Caco-2 (cell line): ENCODE results near the gene RPS6KA2. TPM values are rescaled to one million over a fixed set of nuclear protein-coding genes. Genes with fewer than 3 reads are reported as not detected.

Source experiments
- BruUV-seq: library from RNA; stranded (reverse); fragments of 400-500 nt; replicated peaks from 2 replicates; lab custom pipeline; 2021; lab: Mats Ljungman, UMichigan
- CTCF ChIA-PET: fragments of 300-600 bp; sonication (Branson Sonifier 250); formaldehyde crosslinking; loops from one replicate; lab custom pipeline; 2022; ENCODE audit warnings: antibody characterized with exemption; lab: Charles Lee
- POLR2A ChIA-PET: fragments of 300-600 bp; sonication (Branson Sonifier 250); formaldehyde crosslinking; loops from one replicate; lab custom pipeline; 2022; ENCODE audit warnings: antibody characterized with exemption; lab: Charles Lee
- DNase-seq, 2 experiments: peaks; one replicate each; pipeline versions ENCODE4 v3.0.0 to v3.0.0-alpha.2; 2020 to 2022
- H3K27me3 ChIP-seq: replicated peaks from 2 replicates; pipeline ENCODE4 v1.6.0; 2011; ENCODE audit warnings: low read length; ENCODE audit not compliant: control insufficient read depth, insufficient read depth
- H3K36me3 ChIP-seq: 2 replicates; pipeline ENCODE4 v1.5.1; 2011; ENCODE audit warnings: low read length; ENCODE audit not compliant: control insufficient read depth, insufficient read depth
- H3K4me1 ChIP-seq: fragments of 250-450 bp; sonication (Bioruptor Pico); 2 replicates; pipeline ENCODE4 v1.5.1; 2020; ENCODE audit warnings: mild to moderate bottlenecking
- H3K4me3 ChIP-seq: 2 replicates; pipeline ENCODE4 v1.5.1; 2011; ENCODE audit warnings: low read depth, mild to moderate bottlenecking, control low read depth, low read length
- H3K9me3 ChIP-seq: fragments of 250-450 bp; sonication (Bioruptor Pico); 2 replicates; pipeline ENCODE4 v1.5.1; 2020; ENCODE audit warnings: mild to moderate bottlenecking, moderate library complexity
- H3K27ac Mint-ChIP-seq: one replicate; pipeline ENCODE4 v1.8.0; 2022; ENCODE audit warnings: mixed read lengths; ENCODE audit not compliant: unreplicated experiment
- H3K27me3 Mint-ChIP-seq: one replicate; pipeline ENCODE4 v1.8.0; 2022; ENCODE audit warnings: mixed read lengths; ENCODE audit not compliant: insufficient read depth, unreplicated experiment
- H3K36me3 Mint-ChIP-seq: one replicate; pipeline ENCODE4 v1.8.0; 2022; ENCODE audit warnings: mild to moderate bottlenecking, mixed read lengths; ENCODE audit not compliant: insufficient read depth, unreplicated experiment
- H3K4me1 Mint-ChIP-seq: one replicate; pipeline ENCODE4 v1.8.0; 2022; ENCODE audit warnings: low read depth, mixed read lengths; ENCODE audit not compliant: unreplicated experiment
- H3K4me3 Mint-ChIP-seq: one replicate; pipeline ENCODE4 v1.8.0; 2022; ENCODE audit warnings: mild to moderate bottlenecking, moderate library complexity, mixed read lengths; ENCODE audit not compliant: unreplicated experiment
- H3K9me3 Mint-ChIP-seq: one replicate; pipeline ENCODE4 v1.8.0; 2022; ENCODE audit warnings: mixed read lengths; ENCODE audit not compliant: unreplicated experiment
- CTCF ChIP-seq, 2 experiments: fragments of 200-600 bp in 1 of 2; IDR thresholded peaks; 1 replicate in 1 of 2; 2 replicates in 1 of 2; pipeline versions ENCODE4 v1.5.1 to v1.8.0; 2011 to 2022; ENCODE audit warnings: antibody characterized with exemption in 1 of 2, control low read depth in 1 of 2, inconsistent platforms in 1 of 2, low read depth in 1 of 2, low read length in 1 of 2, mild to moderate bottlenecking in 1 of 2, moderate library complexity in 1 of 2; ENCODE audit not compliant: insufficient read depth in 1 of 2, severe bottlenecking in 1 of 2, unreplicated experiment in 1 of 2
- intact Hi-C: fragments of 100-400 bp; cut with micrococcal nuclease; formaldehyde crosslinking; loops from one replicate; pipeline ENCODE4 v1.10.0; 2022; ENCODE audit not compliant: unreplicated experiment
- total RNA-seq: library from RNA; stranded (reverse); gene quantifications from 2 replicates; pipeline ENCODE4 v1.2.3, GENCODE V29; 2022

Gene RPS6KA2
- total RNA-seq, 1 experiment from 2014 or later, result 5.6 TPM

- no peaks in the 10 kb centered on the region for H3K9me3 ChIP-seq
- H3K27me3 ChIP-seq, result no peaks in the 10 kb centered on the region
- CTCF ChIA-PET, result no interaction called here
These were observed 33.2 kb upstream of the RPS6KA2 start for GRCh38 chr6:166660157-166660688.

GRCh38 chr6:166659581-166659980 lies 32.5 kb upstream of the RPS6KA2 start:
- no peaks in the 10 kb centered on the region for H3K4me1 ChIP-seq
- H3K36me3 Mint-ChIP-seq, result no peaks in the 10 kb centered on the region
- no peaks in the 10 kb centered on the region for H3K9me3 Mint-ChIP-seq
- no peaks in the 10 kb centered on the region for H3K36me3 ChIP-seq
- no peak for DNase-seq
- no peaks in the 10 kb centered on the region for H3K4me1 Mint-ChIP-seq
- H3K4me3 Mint-ChIP-seq, result no peak overlapping the region
- H3K27ac Mint-ChIP-seq, result no peak overlapping the region
- intact Hi-C loops, result no loop called here
- H3K27me3 Mint-ChIP-seq, result peaks cover 7% of the 10 kb centered on the region
- no peak overlapping the region for H3K4me3 ChIP-seq
- H3K27me3 ChIP-seq, result no peaks in the 10 kb centered on the region
- TF ChIP-seq CTCF (IDR thresholded peaks at IDR 0.05; ENCODE audit: insufficient read depth in 1 of 2, low read depth in 1 of 2, low read length in 1 of 2, severe bottlenecking in 1 of 2, unreplicated experiment in 1 of 2), result no peak
- BruUV-seq, result no TSS peak
- ChIA-PET CTCF (no interaction called here), POLR2A (interaction anchor here (0.7 kb wide), 2 partner anchors 73 to 737 kb away, joined by 3 to 6 read pairs; no protein-coding TSS in a partner anchor)
- no peaks in the 10 kb centered on the region for H3K9me3 ChIP-seq

More at GRCh38 chr6:166660157-166660688, 33.2 kb upstream of the RPS6KA2 start:
- DNase-seq, result no peak
- no peaks in the 10 kb centered on the region for H3K9me3 Mint-ChIP-seq
- intact Hi-C loops, result no loop called here
- Histone ChIP-seq H3K4me1 (no peaks in the 10 kb centered on the region), H3K4me3 (no peak overlapping the region), H3K36me3 (no peaks in the 10 kb centered on the region)
- H3K36me3 Mint-ChIP-seq, result no peaks in the 10 kb centered on the region
- H3K27me3 Mint-ChIP-seq, result peaks cover 9% of the 10 kb centered on the region
- no TSS peak for BruUV-seq
- H3K4me3 Mint-ChIP-seq, result no peak overlapping the region
- H3K27ac Mint-ChIP-seq, result no peak overlapping the region
- POLR2A ChIA-PET, result interaction anchor here (0.7 kb wide), 1 partner anchor 737 kb away, joined by 6 read pairs; no protein-coding TSS in a partner anchor
- no peak for TF ChIP-seq CTCF (IDR thresholded peaks at IDR 0.05; ENCODE audit: insufficient read depth in 1 of 2, low read depth in 1 of 2, low read length in 1 of 2, severe bottlenecking in 1 of 2, unreplicated experiment in 1 of 2)
- no peaks in the 10 kb centered on the region for H3K4me1 Mint-ChIP-seq

GRCh38 chr6:166658792-166659150 lies 31.7 kb upstream of the RPS6KA2 start:
- Histone ChIP-seq H3K4me1 (no peaks in the 10 kb centered on the region), H3K36me3 (no peaks in the 10 kb centered on the region), H3K9me3 (no peaks in the 10 kb centered on the region), H3K4me3 (no peak overlapping the region), H3K27me3 (no peaks in the 10 kb centered on the region)
- H3K4me3 Mint-ChIP-seq, result no peak overlapping the region
- peaks cover 6% of the 10 kb centered on the region for H3K27me3 Mint-ChIP-seq
- no peaks in the 10 kb centered on the region for H3K9me3 Mint-ChIP-seq
- no peak overlapping the region for H3K27ac Mint-ChIP-seq
- intact Hi-C loops, result no loop called here
- no peak for DNase-seq
- ChIA-PET CTCF (no interaction called here), POLR2A (no interaction called here)
- H3K4me1 Mint-ChIP-seq, result no peaks in the 10 kb centered on the region
- BruUV-seq, result no TSS peak
- H3K36me3 Mint-ChIP-seq, result no peaks in the 10 kb centered on the region
- TF ChIP-seq CTCF (IDR thresholded peaks at IDR 0.05; ENCODE audit: insufficient read depth in 1 of 2, low read depth in 1 of 2, low read length in 1 of 2, severe bottlenecking in 1 of 2, unreplicated experiment in 1 of 2), result no peak
